GM19468 (cell line): ENCODE results near the gene SHBG.
"Not testable (repeated sequence)": the region's sequence is repeated elsewhere in the genome, so short reads cannot be mapped to it uniquely, and the experiment has no call there.

Source experiments
- ATAC-seq: cut with Tn5 transposase; IDR thresholded peaks from one replicate; pipeline ENCODE4 v1.9.1; 2021; ENCODE audit warnings: mild to moderate bottlenecking, moderate library complexity, moderate number of reproducible peaks; ENCODE audit not compliant: unreplicated experiment; ENCODE audit errors: extremely low read depth

The SHBG gene

DNA sequence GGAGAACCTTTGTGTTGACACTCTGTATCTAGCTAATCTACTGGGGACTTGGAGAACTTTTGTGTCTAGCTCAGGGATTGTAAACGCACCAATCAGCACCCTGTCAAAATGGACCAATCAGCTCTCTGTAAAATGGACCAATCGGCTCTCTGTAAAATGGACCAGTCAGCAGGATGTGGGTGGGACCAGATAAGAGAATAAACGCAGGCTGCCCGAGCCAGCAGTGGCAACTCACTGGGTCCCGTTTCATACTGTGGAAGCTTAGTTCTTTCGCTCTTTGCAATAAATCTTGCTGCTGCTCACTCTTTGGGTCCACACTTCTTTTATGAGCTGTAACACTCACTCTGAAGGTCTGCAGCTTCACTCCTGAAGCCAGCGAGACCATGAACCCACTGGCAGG is 11.7 kb downstream of the SHBG start:
- not testable (repeated sequence) for ATAC-seq

DNA sequence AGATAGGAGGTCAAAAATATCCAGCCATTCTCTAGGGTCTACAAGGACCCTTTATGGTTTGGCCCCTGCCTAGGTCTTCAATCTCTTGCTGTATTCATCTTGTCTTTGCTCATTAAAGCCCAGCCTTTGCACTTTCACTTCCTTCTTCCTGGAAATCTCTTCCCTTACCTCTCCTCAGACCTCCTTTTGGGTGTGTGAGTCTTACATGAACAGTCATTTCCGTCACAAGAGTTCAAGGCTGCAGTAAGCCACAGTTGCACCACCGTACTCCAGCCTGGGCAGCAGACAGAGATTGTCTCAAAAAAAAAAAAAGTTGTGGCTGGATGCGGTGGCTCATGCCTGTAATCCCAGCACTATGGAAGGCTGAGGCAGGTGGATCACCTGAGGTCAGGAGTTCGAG is 14.8 kb downstream of the SHBG start:
- no peak for ATAC-seq

DNA sequence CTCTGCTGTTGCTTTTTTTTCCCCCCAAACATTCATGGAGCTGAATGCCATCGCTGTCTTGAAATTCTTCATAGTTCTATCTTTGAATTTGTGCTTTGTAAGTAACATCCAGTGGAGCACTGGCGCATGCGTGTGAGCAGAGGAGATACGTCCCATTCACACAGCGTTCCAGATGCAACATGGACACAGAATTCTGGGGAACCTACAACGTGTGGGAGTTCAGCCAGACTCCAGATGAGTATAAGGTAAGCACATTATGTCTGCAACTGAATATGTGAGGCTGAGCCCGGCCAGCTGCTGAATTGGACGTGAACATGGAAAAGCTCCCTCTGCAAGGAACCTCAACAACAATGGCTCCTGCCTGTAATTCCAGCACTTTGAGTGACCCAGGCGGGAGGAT is 16.5 kb downstream of the SHBG start:
- ATAC-seq = no peak

DNA sequence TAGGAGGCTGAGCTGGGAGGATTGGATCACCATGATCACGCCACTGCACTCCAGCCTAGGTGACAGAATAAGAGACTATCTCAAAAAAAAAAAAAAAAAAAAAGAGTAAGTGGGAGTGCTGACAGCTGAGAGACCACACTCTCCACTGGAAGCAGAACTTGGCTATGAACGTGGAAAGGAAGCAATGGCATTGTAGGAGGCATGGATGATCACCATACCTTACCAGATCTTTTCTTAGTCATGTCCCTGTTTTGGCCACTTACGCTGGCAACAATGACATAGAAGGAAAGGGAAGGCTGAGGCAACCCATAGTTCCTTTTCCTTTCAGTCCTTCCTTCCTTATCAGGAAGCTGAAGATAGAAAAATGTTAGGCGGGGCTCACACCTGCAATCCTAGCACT is 17.1 kb downstream of the SHBG start:
- no peak for ATAC-seq

DNA sequence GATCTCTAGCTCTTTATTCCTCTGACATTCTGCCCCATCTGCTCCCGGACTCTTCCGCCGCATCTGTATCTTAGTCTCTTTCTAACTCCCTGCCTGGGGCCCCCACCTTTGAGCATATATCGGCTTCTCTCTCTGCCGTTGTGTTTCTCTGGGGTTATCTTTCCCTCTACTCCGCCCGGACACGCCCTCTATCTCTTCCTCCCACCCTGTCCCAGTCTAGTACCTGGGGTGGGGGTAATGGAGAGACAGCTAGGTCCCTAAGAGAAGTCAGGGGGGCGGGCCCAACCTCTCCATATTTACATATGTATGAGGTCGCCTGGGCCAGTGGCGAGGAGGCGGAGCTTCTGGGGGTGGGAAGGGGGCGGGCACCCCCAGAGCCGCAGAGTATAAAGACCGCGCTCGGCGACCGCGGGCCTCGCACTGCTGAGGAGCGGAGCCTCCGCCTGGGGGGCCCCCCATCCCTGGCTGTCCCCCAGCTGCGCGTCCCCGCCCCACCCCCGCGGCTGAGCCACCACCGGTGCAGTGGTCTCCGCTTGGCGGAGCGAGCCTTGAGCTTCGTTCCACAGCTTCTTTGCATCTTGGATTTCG is 20.7 kb downstream of the SHBG start, which contains the start of gene ATP1B2:
Gene ATP1B2 (plus strand): TSS at position 418 of the 588 bp plus-strand sequence. CDS start 593 bp downstream, outside the sequence.
- ATAC-seq = no peak

DNA sequence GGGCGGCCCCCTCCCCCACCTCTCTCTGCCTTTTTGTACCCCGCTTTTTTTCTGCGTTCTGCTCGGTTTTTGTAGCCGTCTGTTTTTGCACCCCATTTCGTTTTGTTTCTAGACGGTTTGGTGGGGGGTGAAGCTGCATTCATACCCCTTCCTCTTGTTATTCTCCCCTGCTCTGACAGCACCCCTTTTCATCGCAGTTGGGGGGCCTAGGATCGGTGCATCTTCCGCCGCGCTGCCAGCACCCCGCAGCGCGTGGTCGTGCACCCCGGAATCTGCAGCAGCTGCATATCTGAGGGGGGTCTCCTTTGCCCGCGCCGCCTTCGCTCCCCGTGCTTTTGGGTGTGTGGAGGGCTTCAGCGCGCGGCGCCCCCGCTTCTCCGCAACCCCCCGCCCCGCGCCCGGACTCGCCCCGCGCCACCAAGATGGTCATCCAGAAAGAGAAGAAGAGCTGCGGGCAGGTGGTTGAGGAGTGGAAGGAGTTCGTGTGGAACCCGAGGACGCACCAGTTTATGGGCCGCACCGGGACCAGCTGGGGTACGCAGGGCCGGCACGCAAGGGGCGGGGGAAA is 21.2 kb downstream of the SHBG start:
- no peak for ATAC-seq

DNA sequence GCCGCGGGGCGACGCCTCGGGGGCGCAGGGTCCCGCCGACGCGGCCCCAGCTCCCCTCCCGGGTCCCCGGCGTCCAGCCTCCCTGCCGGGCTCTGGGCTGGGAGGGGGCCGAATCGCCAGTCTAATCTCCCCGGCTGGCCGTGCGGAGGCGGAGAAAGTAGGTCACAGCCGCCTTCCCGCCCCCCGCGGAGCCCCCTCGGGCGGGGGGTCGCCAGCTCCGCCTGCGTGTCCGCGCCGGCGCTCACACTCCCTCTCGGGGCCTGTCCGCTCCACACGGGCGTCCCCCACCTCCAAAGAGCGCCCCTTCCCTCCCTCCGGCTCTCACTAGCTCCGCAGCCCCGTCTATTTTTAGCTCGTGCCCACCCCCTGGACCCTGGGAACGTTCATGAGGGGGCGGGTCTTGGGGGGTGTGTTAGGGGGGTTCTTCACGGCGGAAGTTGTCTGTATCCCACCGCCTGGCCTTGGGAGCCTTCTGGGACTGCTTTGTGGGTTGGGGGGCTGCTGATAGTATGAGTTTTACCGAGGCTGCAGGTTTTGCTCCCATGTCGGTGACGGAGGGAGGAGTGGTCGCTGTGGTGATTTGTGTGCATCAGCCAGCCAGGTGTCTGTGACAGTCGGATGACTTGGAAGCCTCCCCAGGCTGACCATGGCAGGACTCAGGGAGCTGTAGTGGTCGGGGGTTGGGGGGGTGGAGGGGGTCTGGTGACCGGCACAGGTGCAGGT is 21.9 kb downstream of the SHBG start:
- ATAC-seq = no peak

DNA sequence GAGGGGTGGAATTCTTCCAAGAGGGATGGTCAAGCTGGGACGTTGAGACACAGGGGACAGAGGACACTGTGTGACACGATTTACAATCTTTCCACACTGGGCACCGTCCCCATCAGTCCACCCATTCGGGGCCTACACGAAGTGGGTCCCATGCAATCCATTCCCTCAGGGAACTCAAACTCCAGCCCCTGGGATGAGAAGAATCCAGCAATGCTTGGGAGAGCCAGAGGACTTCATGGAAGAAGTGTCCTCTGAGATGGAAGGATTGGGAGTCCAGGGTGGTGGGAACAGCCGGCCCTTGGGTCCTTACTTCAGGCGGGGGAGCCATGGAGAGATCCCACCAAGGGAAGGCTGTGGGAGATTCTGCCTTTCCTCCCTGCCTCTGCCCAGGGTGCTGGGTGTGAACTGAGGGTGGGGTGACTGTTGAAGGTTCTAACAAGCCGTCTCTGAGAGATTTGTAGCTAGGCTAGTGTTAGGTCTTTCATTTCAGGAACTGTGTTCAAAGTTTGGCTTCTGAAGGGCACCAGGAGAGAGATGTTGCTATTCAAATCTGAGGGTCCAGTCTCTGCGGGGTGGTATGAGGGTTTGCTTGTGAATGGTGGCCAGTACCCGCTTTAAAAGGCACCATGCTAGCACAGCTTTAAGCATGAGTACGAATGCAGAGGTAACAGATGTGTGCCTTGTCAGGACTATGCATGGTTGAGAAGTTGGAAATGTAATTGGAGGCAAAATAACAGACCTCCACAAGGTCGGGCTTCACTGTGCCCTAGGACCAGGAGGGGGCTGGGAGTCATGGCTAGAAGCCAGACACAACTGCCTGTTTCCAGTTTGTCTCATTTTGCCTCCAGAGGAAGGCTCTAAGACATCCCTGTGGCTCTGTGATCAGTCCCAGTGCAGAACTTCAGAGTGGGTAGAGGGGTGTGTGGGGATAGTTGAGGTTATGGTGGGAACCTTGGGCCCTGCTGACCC is 22.7 kb downstream of the SHBG start:
- no peak for ATAC-seq

DNA sequence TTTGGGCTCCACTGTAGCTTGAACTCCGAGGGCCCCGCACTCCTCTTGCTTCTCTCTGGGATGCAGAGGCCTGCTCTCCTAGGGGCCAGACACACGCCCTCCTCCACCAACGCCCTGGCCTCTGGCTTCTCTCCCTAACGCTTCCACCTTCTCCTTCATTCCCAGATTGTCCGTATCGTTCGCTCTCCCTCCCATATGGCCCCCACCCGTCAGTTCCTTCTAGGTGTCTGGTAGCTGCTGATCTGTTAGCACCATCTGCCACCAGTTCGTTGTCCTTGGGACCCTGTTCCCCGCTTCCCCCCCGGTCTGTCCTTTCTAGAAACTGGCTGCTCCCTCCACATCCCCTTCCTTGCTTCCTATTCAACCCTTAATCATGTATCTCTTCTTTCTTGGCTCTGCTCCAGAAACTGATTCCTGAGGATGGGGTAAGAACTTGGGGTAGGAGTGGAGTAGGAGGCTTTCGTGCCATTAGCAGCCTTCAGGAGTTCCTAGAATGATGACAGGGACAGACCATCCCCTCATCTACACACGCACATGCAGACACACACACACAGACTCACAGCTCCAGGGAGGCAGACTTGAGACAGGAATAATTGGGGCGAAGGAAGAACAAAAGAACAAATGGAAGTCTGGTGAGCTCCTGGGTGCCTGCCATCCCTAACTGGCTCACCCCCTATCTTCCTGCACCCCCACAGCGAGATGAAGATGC is 25.1 kb downstream of the SHBG start:
- ATAC-seq = no peak

DNA sequence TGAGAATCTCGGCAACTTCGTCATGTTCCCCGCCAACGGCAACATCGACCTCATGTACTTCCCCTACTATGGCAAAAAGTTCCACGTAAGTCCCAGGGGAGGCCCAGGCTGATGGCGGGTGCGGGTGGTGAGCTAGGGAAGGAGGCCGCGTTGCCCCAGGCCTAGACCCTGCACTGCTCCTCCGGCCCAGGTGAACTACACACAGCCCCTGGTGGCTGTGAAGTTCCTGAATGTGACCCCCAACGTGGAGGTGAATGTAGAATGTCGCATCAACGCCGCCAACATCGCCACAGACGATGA is 25.6 kb downstream of the SHBG start:
- no peak for ATAC-seq

DNA sequence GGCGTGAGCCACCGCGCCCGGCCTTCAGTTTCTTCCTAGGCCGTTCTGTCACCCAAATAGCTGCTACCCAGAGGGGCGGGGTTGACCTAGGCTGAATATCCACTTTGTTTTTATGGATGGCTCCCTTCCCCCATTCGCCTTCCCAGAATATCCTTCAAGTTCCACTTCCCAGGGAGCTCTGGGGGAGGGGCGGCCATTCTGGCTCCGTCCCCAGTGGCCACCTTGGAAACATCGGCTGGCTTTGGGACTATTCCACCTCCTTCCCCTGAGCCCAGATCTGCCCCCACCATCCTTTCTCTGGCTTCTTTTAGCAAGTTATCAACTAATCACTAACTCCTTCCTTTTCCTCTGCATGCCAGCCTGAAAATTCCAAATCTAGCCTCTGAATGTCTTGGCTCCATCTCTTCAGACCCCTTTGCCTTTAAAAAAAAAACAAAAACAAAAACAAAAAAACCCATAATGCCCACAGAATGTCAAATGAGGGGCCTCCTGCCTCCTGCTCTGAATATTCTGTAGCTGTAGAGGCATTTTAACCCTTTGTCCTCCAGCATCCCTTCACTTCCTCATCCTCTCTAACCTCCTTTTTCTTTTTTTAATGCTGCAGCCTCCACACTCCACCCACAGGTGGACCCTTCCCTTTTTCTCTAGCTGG is 27.1 kb downstream of the SHBG start:
- no peak for ATAC-seq

DNA sequence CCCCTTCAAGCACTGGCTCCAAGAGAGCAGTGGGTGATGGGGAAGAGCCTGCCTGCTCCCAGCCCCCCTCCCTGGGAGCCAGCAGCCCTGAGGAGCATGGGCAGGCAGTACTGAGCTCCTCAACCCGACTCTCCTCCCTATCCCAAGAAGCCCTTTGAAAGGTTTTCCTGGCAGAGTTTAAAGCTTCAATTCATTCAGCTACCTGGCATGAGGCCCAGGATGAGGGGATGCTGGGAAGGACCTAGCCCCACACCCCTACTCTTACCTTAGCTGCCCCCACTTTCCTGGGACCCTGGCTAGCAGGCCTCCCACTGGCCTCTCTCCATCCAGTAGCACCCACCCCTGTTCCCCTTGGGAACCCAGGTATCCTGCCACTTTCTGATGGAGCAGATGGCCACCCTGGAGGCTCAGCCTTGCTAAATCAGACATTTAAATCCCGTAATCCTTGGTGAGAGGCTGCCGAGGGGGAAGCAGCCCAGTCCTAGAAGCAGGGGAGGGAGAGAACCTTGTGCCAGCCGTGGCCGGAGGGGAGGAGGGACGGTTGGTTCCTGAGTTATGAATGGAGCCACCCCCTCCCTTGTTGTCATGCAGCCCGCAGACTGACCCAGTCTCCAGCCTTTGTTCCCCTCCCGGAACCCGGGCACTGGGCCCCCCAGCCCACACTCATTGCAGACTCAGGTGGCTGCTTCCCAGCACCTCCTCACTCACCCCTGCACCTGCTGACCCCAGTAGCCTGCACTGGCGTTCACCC is 37.9 kb downstream of the SHBG start:
- ATAC-seq = no peak

DNA sequence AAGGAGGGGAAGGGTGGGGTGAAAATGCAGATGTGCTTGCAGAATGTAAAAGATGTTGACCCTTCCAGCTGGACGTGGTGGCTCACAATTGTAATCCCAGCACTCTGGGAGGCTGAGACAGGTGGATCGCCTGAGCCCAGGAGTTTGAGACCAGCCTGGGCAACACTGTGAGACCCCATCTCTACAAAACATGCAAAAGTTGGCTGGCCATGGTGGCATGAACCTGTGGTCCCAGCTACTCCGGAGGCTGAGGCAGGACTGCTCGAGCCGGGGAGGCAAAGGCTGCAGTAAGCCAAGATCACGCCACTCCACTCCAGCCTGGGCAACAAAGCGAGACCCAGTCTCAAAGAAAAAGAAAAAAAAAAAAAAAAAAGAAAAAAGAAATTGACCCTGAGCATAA is 38.5 kb downstream of the SHBG start:
- no peak for ATAC-seq

DNA sequence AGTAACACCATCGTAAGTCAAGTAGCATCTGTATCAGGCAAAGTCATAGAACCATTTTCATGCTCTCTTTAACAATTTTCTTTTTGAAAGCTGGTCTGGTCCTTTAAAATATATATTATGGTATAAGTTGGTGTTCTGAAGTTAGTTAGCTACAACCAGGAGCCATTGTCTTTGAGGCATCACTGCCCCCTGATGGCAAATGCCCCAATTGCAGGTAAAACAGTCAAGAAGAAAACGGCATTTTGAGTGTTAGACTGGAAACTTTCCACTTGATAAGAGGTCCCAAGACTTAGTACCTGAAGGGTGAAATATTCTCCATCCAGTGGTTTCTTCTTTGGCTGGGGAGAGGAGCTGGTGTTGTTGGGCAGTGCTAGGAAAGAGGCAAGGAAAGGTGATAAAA is 43.3 kb downstream of the SHBG start:
- no peak for ATAC-seq

DNA sequence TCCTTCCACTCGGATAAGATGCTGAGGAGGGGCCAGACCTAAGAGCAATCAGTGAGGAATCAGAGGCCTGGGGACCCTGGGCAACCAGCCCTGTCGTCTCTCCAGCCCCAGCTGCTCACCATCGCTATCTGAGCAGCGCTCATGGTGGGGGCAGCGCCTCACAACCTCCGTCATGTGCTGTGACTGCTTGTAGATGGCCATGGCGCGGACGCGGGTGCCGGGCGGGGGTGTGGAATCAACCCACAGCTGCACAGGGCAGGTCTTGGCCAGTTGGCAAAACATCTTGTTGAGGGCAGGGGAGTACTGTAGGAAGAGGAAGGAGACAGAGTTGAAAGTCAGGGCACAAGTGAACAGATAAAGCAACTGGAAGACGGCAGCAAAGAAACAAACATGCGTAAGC is 45.0 kb downstream of the SHBG start:
- no peak for ATAC-seq

DNA sequence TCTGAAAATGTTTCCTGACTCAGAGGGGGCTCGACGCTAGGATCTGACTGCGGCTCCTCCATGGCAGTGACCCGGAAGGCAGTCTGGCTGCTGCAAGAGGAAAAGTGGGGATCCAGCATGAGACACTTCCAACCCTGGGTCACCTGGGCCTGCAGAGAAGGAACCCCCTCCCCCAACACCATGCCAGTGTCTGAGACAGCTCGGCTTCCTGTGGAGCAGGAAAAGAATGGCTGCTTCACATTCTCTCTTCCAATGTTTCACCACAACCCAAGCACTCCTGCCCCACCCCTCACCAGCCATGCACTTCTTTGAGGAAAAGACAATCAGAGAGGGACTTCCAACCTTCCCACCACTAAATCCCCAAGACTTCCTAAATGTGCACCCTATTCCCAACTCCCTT is 46.6 kb downstream of the SHBG start:
- ATAC-seq = no peak

DNA sequence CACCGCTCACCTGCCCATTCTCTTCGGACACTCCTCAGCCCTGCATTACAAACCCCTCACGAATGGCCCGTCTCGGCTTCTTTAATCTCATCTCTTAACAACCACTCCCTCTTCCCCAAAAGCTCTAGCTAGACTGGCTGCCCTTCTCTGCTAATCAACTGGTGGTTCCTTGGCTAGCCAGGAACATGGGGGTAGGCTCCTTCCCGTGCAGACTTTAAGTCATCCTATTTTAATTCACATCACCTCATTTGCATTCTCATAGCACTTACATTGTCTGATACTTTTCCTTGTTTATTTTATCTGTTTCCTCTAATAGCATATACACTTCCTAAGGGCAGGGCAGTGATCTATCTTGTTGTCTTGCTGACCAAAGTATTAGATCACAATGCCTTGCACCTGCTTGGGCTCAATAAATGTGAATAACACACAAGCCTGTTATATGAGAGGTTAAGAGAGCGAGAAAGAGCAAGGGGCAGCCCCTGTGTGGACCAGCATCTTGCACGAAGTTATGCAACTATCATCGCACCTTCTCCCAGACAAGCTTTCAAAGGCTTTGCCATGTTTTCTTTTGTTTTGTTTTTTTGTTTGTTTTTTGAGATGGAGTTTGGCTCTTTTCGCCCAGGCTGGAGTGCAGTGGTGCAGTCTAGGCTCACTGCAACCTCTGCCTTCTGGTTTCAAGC is 47.6 kb downstream of the SHBG start:
- ATAC-seq = no peak
